HG03460 (cell line): ENCODE measurements around the gene RIC8A.
"Not testable (repeated sequence)": the region's sequence is repeated elsewhere in the genome, so short reads cannot be mapped to it uniquely, and the experiment has no call there.

ENCODE experiments used
- ATAC-seq: cut with Tn5 transposase; IDR thresholded peaks from one replicate; pipeline ENCODE4 v1.9.1; 2021; ENCODE audit not compliant: unreplicated experiment

The RIC8A gene

DNA sequence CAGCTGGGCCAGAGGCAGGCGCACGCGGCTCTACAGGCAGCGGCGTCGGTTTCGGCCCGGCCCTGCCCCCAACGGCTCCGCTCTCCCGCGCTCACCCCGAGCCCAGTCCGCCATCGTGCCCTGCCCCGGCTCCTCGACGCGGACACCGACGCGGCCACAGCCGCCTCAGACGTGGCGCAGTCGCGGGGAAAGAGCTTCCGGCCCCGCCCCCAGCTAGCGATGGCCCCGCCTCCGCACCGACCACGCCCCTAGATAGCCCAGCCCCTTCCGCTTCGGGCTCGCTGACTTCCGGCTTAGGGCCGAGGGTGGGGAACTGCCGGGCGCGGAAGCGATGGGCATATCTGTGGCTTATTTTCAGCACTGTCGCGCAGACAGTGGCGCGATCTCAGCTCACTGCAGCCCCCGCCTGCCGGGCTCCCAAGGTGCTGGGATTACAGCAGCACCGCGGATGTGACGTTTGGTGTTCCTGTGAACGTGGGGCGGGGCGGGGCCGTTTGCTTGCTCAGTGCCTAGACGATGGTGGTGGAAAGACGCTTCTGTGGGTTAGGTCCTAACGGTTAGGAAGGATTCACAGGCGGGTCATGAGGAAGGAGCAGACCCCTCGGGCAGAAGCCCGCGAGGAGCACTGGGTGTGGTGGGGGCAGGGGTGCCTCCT lies at the start of gene RIC8A, which contains the start of gene BET1L:
TSS of gene RIC8A (plus strand) at position 501 of the 655 bp plus-strand sequence. CDS start 1,147 bp downstream, outside the sequence.
TSS of gene BET1L (minus strand) at position 192 of the 655 bp plus-strand sequence. CDS start at position 114, 78 bp downstream.
- ATAC-seq: peak; percentile 69

DNA sequence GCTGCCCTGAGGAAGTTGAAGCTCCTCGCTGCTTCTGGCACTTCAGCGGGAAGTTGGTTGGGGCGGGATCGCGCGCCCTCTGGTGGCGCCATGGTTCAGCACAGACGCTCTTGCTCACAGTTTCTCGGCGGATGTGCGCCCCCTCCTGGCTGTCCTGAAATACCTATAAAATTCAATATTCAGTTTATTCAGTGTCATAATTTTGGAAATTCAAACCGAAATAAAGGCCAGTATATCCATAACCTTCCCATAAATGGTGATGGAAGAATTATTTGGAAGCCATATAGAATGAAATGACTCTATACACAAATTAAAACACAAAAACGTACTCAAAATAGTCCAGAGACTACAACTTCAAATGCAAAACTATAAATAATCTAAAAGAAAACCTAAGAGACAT lies 27.3 kb upstream of the RIC8A start:
- ATAC-seq: not testable (repeated sequence)

DNA sequence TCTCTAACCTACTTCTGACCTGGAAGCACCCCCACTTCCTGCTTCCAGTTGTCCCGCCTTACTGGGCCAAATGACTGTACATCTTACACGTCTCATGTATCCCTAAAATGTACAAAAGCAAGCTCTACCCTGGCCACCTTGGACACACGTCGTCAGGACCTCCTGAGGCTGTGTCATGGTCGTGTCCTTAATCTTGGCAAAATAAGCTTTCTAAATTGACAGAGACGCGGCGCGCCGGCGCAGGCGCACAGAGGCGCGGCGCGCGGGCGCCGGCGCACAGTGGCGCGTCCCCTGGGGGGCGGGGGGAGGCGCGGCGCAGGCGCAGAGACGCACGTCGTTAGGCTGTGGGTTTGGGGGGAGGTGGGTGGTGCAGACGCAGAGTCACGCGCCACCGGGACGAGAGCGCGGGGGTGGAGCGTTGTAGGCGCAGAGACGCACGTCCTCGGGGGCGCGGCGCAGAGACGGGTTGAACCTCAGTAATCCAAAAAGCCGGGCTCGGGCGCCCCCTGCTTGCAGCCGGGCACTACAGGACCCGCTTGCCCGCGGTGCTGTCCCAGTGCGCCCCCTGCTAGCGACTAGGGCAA lies 18.2 kb upstream of the RIC8A start:
- peak; percentile 15 for ATAC-seq

DNA sequence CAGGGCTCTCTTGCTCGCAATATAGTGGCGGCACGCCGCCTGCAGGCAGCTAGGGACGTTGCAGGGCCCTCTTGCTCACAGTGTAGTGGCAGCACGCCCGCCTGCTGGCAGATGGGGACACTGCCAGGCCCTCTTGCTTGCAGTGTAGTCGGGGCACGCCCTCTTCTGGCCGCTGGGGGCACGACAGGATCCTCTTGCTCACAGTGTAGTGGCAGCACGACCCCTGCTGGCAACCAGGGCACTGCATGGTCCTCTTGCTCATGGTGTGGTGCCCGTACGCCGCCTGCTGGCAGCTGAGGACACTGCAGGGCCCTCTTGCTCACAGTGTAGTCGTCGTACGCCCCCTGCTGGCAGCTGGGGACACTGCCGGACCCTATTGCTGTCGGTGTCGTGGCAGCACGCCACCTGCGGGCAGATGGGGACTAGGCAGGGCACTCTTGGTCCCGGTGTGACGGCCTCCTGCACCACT lies 17.6 kb upstream of the RIC8A start:
- peak; percentile 67 for ATAC-seq

DNA sequence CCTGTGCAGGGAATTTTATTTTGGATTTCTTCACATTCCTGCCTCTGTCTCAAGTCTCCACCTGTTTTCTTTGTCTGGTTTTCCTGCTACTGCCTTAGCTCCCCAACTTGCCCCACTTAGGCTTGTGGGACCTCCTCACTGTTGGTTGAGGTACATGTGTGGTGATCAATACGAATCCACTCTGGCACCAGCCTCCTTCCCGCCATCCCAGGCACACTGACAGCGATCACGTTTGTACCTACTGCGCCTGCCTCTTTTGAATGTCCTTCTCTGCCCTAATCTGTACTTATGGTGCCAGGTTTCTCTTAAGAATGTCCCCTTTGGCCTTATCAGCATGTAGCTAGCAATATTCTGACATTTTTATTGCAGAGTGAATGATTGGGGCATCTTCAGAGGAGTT lies 17.0 kb upstream of the RIC8A start:
- ATAC-seq: not testable (repeated sequence)

DNA sequence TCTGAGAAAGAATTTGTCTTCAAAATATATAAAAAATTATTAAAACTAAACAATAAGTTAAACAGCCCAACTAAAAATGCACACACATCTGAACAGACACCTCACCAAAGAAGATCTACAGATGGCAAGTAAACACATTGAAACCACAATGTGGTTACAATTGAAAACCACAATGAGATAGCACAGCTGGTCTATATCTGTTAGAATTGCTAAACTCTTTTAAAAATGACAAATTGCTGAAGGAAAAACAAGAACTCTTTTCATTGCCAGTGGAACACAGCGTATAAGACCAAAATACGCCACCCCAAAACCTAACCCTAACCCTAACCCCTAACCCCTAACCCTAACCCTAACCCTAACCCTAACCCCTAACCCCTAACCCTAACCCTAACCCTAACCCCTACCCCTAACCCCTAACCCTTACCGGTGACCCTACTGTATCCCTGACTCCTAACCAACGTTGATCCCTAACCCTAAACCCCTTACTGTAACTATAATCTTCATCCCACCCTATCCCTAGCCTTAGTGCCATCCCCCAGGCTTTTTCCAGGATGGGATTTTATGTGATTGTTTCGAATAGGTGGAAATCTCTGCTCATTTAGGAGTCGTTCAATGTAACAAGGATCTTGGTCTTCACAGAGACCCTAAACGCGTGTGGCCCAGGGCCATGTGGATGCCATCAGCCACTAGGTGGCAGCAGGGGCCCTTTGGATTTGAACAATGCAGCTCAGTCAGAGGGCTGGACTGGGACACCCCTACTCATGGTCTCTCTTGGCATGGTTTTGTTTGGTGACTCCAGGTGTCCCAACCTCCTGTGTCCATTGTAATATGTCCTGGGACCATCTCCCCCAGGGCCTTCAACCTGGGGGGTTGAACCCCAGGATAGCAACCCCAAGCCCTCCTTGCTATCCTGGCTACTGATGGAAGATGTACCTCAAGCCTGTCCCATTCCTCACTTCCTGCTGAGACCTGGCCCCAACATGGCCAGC lies 15.7 kb upstream of the RIC8A start:
- ATAC-seq: not testable (repeated sequence)

DNA sequence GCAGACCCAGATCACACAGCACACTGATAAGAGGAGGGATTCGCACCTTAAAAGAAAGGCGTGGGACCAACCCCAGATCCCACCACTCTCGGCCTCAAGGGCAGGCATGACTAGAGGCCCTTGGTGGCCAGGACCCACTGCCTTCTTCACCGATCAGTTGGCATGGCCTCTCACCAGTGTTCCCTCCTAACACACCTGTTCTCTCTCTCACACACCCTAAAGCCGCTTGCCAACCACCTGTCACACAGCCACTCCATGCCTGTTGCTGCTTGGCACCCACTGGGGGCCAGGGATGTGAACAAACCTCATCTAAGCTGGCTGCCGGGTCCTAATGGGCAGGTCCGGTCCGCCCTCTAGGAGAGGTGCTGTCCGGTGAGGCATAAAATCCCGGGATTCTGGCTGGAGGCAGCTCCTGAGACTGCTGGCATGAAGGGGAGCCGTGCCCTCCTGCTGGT lies 14.8 kb upstream of the RIC8A start, which contains the start of gene SCGB1C1:
TSS of gene SCGB1C1 (plus strand) at position 405 of the 455 bp plus-strand sequence. CDS start at position 427, 22 bp downstream.
- ATAC-seq: not testable (repeated sequence)

DNA sequence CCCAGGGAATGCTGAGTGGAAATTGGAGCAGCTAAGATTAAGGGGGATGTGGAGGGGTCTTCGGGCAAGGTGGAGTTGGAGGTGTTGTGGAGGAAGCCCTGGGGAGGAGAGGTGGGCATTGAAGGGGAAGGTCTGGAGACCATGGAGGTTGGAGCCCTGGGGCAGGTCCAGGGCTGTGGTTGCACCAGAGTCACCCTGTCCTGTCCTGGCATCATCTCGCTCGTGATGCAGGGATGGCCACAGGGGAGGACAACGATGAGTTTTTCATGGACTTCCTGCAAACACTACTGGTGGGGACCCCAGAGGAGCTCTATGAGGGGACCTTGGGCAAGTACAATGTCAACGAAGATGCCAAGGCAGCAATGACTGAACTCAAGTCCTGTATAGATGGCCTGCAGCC lies 14.0 kb upstream of the RIC8A start:
- ATAC-seq: not testable (repeated sequence)

DNA sequence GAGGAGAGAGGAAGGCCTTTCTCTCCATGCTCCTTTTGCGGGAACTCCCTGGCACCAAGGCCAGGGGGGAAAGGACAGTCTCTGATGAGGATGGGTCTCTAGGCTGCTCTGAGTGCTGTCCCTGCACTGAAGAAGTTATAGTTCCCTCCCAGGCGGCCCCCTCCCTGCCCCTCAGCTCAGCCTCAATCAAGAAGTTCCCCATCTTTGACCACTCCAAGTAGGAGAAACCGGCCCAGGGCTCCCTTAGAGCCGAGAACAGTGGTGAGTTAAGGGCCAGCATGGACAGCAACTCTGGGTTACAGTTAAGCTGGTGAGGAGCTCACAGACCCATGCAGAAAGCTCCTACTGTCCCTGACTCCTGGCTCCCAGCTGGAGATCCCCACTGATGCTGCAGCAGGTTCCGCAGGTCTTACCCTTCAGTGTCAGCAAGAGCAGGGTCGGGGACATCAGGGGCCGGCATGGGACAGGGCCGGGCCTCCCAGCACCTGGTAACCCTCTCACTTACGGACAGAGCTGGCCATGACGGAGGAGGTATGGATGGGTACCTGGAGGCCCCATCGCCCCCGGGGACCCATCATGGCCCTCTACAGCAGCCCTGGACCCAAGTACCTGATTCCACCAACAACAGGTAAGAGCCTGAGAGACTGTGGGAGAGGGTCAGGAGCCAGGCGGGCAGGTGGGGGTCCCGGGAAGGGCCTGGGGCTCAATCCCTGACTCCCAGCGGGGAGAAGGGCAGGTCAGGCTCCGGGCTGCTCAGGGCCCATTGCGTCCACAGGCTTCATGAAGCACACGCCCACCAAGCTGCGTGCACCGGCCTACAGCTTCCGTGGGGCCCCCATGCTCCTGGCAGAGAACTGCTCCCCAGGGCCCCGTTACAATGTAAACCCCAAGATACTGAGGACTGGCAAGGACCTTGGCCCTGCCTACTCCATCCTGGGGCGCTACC lies 10.4 kb upstream of the RIC8A start:
- ATAC-seq: no peak

DNA sequence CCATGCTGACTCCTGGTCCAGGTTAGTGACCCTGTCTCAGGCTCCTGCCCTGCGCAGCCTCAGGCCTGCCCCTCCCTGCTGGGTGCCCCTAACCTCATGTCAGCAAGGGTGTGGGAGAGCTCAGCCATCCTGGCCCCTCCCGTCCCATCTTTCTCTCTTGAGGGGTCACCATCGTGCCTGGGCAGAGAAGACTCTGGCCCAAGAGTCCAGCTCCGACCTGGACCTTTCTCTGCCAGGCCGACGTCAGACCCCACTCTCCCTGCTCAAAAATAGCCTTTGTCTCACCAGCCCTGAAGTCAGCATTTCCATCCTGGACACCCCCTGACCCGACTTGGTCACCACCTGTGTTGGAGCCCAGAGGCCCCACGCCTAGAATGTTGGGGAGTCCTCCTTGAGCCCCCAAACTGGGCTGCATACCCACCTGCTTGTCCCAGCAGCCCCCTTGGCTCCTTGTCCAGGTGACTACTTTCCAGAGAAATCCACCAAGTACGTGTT lies 9.7 kb upstream of the RIC8A start:
- ATAC-seq: no peak

DNA sequence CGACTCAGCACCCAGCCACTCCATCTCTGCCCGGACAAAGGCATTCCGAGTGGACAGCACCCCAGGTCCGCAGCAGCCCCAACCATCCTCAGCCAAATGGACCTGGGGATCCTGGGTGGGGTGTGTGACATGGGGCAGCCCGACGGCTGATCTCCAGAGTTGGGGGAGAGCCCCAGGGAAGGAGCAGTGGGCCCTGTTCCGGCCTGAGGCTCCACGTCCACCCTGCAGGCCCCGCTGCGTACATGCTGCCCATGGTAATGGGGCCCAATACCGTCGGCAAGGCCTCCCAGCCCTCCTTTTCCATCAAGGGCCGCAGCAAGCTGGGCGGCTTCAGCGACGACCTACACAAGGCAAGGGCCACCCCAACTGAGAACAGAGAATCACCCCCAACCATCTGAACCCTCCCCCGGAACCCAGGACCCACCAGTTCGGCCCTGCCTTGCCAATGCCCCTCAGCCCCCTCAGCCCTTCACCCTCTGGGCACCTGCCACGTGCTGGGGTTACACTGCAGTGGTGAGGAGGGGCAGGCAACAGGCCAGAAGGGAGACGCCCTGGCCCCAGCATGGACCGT lies 9.2 kb upstream of the RIC8A start:
- ATAC-seq: no peak

DNA sequence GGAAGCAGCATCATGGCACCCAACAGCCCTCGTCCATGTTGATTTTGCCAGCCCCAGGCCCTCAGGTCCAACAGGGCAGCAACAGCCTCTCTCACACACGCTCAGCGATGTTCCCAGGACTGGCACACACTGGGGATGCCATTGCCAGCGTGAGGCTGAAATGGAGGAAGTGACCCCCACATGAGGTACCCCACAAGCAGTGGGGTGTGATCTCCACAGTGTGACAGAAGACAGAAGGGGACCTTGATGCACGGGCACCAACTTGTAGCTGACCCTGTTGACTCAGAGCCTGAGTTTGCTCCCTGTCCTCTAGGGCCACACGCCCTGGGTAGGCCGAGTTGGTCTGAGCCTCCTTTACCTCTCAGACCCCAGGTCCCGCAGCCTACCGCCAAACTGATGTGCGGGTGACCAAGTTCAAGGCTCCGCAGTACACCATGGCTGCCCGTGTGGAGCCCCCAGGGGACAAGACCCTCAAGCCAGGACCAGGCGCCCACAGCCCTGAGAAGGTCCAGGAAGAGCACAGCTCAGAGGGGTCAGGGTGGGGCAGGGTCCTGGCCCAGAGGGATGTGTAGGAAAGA lies 8.4 kb upstream of the RIC8A start:
- ATAC-seq: no peak

DNA sequence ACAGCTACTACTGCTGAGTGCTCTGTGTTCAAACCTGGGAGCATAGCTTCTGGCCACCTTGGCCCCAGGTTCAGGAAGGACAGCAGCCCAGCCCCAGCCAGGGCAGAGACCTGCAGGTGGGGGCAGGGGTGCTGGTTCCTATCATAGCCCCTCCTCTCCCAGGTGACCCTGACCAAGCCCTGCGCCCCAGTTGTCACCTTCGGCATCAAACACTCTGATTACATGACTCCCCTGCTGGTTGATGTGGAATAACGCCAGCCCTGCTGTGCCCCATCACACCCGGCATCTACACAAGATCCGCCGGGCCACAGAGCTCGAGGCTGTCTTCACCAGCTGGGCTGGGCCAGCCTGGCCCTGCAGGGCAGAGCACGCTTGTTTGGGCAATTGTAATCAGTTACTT lies 7.7 kb upstream of the RIC8A start:
- ATAC-seq: no peak

DNA sequence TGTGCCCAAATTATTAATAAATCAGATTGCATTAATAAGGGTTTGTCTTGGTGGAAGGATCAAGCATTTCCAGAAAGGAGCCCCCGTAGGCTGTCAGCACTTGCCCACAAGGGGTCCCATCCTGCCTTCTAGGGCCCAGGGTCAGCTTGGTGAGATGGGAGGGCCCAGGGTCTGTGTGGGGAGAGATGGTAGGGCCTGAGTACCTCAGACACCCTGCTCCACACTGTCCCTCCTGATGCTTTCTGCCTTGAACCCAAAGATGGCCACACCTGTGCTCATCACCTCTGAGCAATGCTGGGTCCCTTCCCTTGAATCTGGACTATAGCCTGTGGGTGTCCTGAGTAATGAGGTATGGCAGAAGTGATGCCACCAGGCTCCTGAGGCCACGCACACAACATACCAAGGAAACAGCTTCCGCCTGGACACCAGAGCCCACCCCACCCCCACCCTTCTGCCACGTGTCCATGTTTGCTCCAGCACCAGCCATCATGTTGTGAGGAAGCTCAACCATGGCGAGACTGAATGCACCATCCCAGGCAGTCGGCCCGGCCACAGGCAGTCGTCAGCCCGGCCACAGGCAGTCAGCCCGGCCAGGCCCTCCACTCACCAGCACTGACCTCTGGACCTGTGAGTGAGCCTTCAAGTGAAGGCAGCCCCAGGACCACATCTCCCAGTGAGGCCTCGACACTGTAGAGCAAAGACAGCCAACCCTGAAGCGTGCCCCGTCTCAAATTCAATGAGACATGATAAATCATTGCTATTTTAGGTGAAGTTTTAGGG lies 7.1 kb upstream of the RIC8A start:
- no peak for ATAC-seq

DNA sequence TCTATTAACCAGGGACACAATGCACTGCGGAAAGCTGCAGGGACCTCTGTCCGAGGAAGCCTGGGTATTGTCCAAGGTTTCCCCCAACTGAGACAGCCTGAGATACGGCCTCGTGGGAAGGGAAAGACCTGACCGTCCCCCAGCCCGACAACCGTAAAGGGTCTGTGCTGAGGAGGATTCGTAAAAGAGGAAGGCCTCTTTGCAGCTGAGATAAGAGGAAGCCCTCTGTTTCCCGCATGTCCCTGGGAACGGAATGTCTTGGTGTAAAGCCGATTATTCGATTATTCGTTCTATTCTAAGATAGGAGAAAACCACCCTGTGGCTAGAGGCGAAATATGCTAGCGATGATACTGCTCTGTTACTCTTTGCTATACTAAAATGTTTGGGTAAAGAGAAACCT lies 5.5 kb upstream of the RIC8A start:
- ATAC-seq: no peak

DNA sequence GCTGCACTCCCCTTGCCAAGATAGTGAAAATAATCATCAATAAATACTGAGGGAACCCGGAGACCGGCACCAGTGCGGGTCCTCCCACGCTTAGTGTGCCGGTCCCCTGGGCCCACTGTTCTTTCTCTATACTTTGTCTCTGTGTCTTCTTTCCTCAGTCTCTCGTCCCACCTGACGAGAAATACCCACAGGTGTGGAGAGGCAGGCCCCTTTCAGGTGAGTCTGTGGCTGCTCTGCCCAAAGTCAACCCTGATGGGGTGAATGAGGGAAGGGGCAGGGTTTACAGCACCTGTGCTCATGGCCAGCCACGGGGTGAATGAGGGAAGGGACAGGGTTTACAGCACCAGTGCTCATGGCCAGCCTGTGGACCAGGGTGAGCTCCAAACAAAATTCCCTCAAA lies 5.0 kb upstream of the RIC8A start:
- ATAC-seq: no peak

DNA sequence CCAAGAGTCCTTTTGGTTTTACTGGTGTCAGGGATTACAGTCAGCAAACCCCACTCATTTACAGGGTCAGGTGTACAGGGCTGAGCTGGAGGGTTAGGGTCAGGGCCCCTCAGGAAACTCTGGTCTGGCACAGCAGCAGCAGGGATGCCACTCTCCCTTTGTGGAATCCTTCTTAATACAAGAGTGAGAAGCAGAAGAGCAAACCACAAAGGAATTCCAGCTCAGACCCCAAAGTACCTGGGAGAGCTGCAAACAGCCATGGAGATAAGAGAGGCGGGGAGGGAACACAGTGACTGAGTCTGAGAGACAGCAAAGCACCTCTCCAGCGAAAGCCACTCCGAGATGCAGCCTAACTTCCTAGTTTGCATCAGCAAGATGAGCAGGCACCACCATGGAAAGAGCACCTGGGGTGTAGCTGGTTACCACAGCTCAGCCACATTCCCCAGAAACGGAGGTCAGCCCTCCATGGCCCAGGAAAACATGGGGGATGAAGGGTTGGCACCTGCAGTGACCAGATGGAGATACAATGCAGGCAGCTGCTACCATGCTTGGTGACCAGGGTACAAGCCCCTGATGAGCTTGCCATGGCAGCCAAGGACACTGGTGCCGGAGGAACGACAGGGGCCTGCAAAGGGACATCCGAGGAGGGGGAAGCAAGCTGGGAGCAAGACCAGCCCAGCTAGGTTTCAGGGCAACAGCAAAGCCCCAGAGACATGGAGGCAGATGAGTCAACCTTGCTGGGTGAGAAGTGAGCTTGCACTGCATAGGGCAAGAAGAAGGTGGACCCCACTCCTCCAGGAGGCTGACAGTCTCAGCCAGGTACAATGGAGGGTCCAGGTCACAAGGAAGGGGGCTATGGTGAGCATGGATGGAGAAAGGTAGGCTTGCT lies 4.2 kb upstream of the RIC8A start:
- ATAC-seq: no peak
